ENCODE data around the gene SFXN5. TPM values are rescaled to one million over a fixed set of nuclear protein-coding genes. Genes with fewer than 3 reads are reported as not detected.

SFXN5 gene
- total and polyA plus RNA-seq, 2 of the 8 experiments (the other 6 are each of a cell fraction or from before 2014, with no cell fraction given) = 29.3 to 33.1 TPM

- no peak for TF ChIP-seq USF2 (IDR thresholded peaks at IDR 0.05; ENCODE audit: low read length)
- TF ChIP-seq PHF8 (conservative IDR thresholded peaks at IDR 0.05; ENCODE audit: low read depth, low read length) = no peak
- no peak for TF ChIP-seq TAF1 (IDR thresholded peaks at IDR 0.05; ENCODE audit: low read depth, low read length)
- no peak for TF ChIP-seq KDM1A (IDR thresholded peaks at IDR 0.05; ENCODE audit: borderline replicate concordance, low read length)
- TF ChIP-seq, protein P1, sequence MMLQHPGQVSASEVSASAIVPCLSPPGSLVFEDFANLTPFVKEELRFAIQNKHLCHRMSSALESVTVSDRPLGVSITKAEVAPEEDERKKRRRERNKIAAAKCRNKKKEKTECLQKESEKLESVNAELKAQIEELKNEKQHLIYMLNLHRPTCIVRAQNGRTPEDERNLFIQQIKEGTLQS (IDR thresholded peaks at IDR 0.05; ENCODE audit: insufficient read depth, low read depth, low read length) = no peak
- TF ChIP-seq CREB1 (IDR thresholded peaks at IDR 0.05) = no peak
These were observed 160.3 kb downstream of the SFXN5 start (continued) for GRCh38 chr2:72911256-72911655.
